Measurements from ENCODE around the gene CACNA1D.

CACNA1D gene

DNA sequence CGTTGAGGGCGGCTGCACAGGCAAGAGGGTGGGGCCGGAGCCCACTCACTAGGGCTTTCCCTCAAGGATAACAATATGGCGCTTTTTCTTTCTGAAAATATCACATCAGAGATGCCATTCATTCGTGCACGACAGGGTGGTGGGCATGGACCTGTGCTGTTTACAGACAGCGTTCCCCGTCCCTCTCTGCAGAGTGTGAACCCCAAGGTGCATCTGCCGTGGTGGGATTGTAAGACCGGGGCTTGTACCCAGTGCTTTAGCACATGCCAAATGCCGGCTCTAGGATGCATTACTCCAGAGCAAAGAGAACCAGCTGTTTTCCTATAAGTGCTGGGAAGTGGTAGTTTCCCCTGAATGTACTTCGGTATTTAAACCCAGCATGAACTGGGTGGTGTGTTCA, 314.9 kb downstream of the CACNA1D start:
- no CpG with 5 or more reads among the region's 12 CpGs for WGBS (ENCODE audit: extremely low coverage, insufficient coverage, low lambda C conversion rate)

GRCh38 chr3:53809764-53810400, 315.5 kb downstream of the CACNA1D start:
- Histone ChIP-seq H3K36me3 (ENCODE audit: control insufficient read depth, insufficient read depth, low read length) (no peaks in the 10 kb centered on the region), H2BK15ac (replicated peaks; ENCODE audit: low read depth) (no peak overlapping the region), H3K18ac (ENCODE audit: low read length) (no peak overlapping the region), H3K27ac (ENCODE audit: low read depth, low read length) (no peak overlapping the region), H3K56ac (ENCODE audit: low read length) (peak overlapping the region; percentile 56), H2BK5ac (ENCODE audit: low read length) (no peak overlapping the region), H3K27me3 (ENCODE audit: insufficient read depth, low read length, poor library complexity) (no peaks in the 10 kb centered on the region), H3K79me1 (ENCODE audit: low read length) (no peaks in the 10 kb centered on the region), H3K4me3 (ENCODE audit: low read length) (no peak overlapping the region), H3K4ac (ENCODE audit: low read depth, low read length) (no peak overlapping the region), H3K4me1 (ENCODE audit: control insufficient read depth, low read depth, low read length) (no peaks in the 10 kb centered on the region), H3K79me2 (ENCODE audit: control insufficient read depth, insufficient read depth, low read length) (no peaks in the 10 kb centered on the region), H2AK5ac (ENCODE audit: low read length) (no peak overlapping the region), H4K8ac (ENCODE audit: low read depth, low read length) (no peak overlapping the region), H3K9ac (ENCODE audit: low read length) (no peak overlapping the region), H2BK120ac (ENCODE audit: low read depth, low read length) (no peak overlapping the region), H4K5ac (ENCODE audit: low read length) (no peak overlapping the region), H3K4me2 (ENCODE audit: low read length) (no peak overlapping the region), H3K23ac (ENCODE audit: low read length) (peak overlapping the region; percentile 66)
- no CpG with 5 or more reads among the region's 28 CpGs for WGBS (ENCODE audit: extremely low coverage, insufficient coverage, low lambda C conversion rate)
- no peak for DNase-seq

More for the DNA sequence above, 314.9 kb downstream of the CACNA1D start:
- no peaks in the 10 kb centered on the region for H3K36me3 ChIP-seq (ENCODE audit: control insufficient read depth, insufficient read depth, low read length)
- H3K23ac ChIP-seq (ENCODE audit: low read length): peak overlapping the region; percentile 66
- no peak overlapping the region for H3K9ac ChIP-seq (ENCODE audit: low read length)
- no peak overlapping the region for H3K4me3 ChIP-seq (ENCODE audit: low read length)
- no peak overlapping the region for H2BK15ac ChIP-seq (replicated peaks; ENCODE audit: low read depth)
- H3K79me2 ChIP-seq (ENCODE audit: control insufficient read depth, insufficient read depth, low read length): no peaks in the 10 kb centered on the region
- H2BK5ac ChIP-seq (ENCODE audit: low read length): no peak overlapping the region
- no peak overlapping the region for H3K4me2 ChIP-seq (ENCODE audit: low read length)
- no peak for DNase-seq
- no peak overlapping the region for H4K8ac ChIP-seq (ENCODE audit: low read depth, low read length)
- no peaks in the 10 kb centered on the region for H3K4me1 ChIP-seq (ENCODE audit: control insufficient read depth, low read depth, low read length)
- H3K79me1 ChIP-seq (ENCODE audit: low read length): no peaks in the 10 kb centered on the region
- no peak overlapping the region for H3K18ac ChIP-seq (ENCODE audit: low read length)
- H4K5ac ChIP-seq (ENCODE audit: low read length): no peak overlapping the region
- no peak overlapping the region for H2BK120ac ChIP-seq (ENCODE audit: low read depth, low read length)
- no peak overlapping the region for H3K4ac ChIP-seq (ENCODE audit: low read depth, low read length)
- no peaks in the 10 kb centered on the region for H3K27me3 ChIP-seq (ENCODE audit: insufficient read depth, low read length, poor library complexity)
- no peak overlapping the region for H3K56ac ChIP-seq (ENCODE audit: low read length)
- H2AK5ac ChIP-seq (ENCODE audit: low read length): no peak overlapping the region
- H3K27ac ChIP-seq (ENCODE audit: low read depth, low read length): no peak overlapping the region

DNA sequence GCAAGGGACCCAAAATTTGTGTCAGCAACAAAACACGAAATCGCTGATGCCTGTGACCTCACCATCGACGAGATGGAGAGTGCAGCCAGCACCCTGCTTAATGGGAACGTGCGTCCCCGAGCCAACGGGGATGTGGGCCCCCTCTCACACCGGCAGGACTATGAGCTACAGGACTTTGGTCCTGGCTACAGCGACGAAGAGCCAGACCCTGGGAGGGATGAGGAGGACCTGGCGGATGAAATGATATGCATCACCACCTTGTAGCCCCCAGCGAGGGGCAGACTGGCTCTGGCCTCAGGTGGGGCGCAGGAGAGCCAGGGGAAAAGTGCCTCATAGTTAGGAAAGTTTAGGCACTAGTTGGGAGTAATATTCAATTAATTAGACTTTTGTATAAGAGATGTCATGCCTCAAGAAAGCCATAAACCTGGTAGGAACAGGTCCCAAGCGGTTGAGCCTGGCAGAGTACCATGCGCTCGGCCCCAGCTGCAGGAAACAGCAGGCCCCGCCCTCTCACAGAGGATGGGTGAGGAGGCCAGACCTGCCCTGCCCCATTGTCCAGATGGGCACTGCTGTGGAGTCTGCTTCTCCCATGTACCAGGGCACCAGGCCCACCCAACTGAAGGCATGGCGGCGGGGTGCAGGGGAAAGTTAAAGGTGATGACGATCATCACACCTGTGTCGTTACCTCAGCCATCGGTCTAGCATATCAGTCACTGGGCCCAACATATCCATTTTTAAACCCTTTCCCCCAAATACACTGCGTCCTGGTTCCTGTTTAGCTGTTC, 316.9 kb downstream of the CACNA1D start:
- Histone ChIP-seq H2BK5ac (ENCODE audit: low read length) (no peak overlapping the region), H3K4me1 (ENCODE audit: control insufficient read depth, low read depth, low read length) (no peaks in the 10 kb centered on the region), H2BK15ac (replicated peaks; ENCODE audit: low read depth) (no peak overlapping the region), H4K5ac (ENCODE audit: low read length) (no peak overlapping the region), H3K27me3 (ENCODE audit: insufficient read depth, low read length, poor library complexity) (no peaks in the 10 kb centered on the region), H3K79me1 (ENCODE audit: low read length) (no peaks in the 10 kb centered on the region), H3K4ac (ENCODE audit: low read depth, low read length) (no peak overlapping the region), H3K23ac (ENCODE audit: low read length) (no peak overlapping the region), H3K4me2 (ENCODE audit: low read length) (no peak overlapping the region), H3K4me3 (ENCODE audit: low read length) (no peak overlapping the region), H3K9ac (ENCODE audit: low read length) (no peak overlapping the region), H3K56ac (ENCODE audit: low read length) (no peak overlapping the region), H2BK120ac (ENCODE audit: low read depth, low read length) (no peak overlapping the region), H3K27ac (ENCODE audit: low read depth, low read length) (no peak overlapping the region), H2AK5ac (ENCODE audit: low read length) (no peak overlapping the region), H3K79me2 (ENCODE audit: control insufficient read depth, insufficient read depth, low read length) (no peaks in the 10 kb centered on the region), H3K36me3 (ENCODE audit: control insufficient read depth, insufficient read depth, low read length) (no peaks in the 10 kb centered on the region), H3K18ac (ENCODE audit: low read length) (no peak overlapping the region), H4K8ac (ENCODE audit: low read depth, low read length) (no peak overlapping the region)
- no peak for DNase-seq
- WGBS (ENCODE audit: extremely low coverage, insufficient coverage, low lambda C conversion rate): no CpG with 5 or more reads among the region's 24 CpGs

GRCh38 chr3:53812434-53812833, 318.0 kb downstream of the CACNA1D start:
- H2BK120ac ChIP-seq (ENCODE audit: low read depth, low read length): no peak overlapping the region
- H3K79me2 ChIP-seq (ENCODE audit: control insufficient read depth, insufficient read depth, low read length): no peaks in the 10 kb centered on the region
- no peak overlapping the region for H3K56ac ChIP-seq (ENCODE audit: low read length)
- H3K9ac ChIP-seq (ENCODE audit: low read length): no peak overlapping the region
- no peak overlapping the region for H2BK15ac ChIP-seq (replicated peaks; ENCODE audit: low read depth)
- no peak overlapping the region for H3K18ac ChIP-seq (ENCODE audit: low read length)
- no peak overlapping the region for H2BK5ac ChIP-seq (ENCODE audit: low read length)
- no peak overlapping the region for H4K5ac ChIP-seq (ENCODE audit: low read length)
- no peaks in the 10 kb centered on the region for H3K79me1 ChIP-seq (ENCODE audit: low read length)
- no peaks in the 10 kb centered on the region for H3K36me3 ChIP-seq (ENCODE audit: control insufficient read depth, insufficient read depth, low read length)
- H3K4me2 ChIP-seq (ENCODE audit: low read length): no peak overlapping the region
- no CpG with 5 or more reads among the region's 4 CpGs for WGBS (ENCODE audit: extremely low coverage, insufficient coverage, low lambda C conversion rate)
- no peak overlapping the region for H4K8ac ChIP-seq (ENCODE audit: low read depth, low read length)
- H2AK5ac ChIP-seq (ENCODE audit: low read length): no peak overlapping the region
- H3K4me1 ChIP-seq (ENCODE audit: control insufficient read depth, low read depth, low read length): no peaks in the 10 kb centered on the region
- no peak overlapping the region for H3K4ac ChIP-seq (ENCODE audit: low read depth, low read length)
- H3K4me3 ChIP-seq (ENCODE audit: low read length): no peak overlapping the region
- H3K27ac ChIP-seq (ENCODE audit: low read depth, low read length): no peak overlapping the region
- H3K27me3 ChIP-seq (ENCODE audit: insufficient read depth, low read length, poor library complexity): no peaks in the 10 kb centered on the region
- peak; percentile 34 for DNase-seq
- no peak overlapping the region for H3K23ac ChIP-seq (ENCODE audit: low read length)

DNA sequence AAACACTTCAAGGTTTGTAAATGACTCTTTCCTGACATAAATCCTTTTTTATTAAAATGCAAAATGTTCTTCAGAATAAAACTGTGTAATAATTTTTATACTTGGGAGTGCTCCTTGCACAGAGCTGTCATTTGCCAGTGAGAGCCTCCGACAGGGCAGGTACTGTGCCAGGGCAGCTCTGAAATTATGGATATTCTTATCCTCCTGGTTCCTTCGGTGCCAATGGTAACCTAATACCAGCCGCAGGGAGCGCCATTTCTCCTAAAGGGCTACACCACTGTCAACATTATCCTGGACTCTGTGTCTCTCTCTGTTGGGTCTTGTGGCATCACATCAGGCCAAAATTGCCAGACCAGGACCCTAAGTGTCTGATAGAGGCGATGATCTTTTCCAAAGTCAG, 318.8 kb downstream of the CACNA1D start:
- H3K79me1 ChIP-seq (ENCODE audit: low read length): no peaks in the 10 kb centered on the region
- no peak overlapping the region for H2BK15ac ChIP-seq (replicated peaks; ENCODE audit: low read depth)
- no peak overlapping the region for H4K5ac ChIP-seq (ENCODE audit: low read length)
- H3K4ac ChIP-seq (ENCODE audit: low read depth, low read length): no peak overlapping the region
- H3K18ac ChIP-seq (ENCODE audit: low read length): no peak overlapping the region
- H2BK5ac ChIP-seq (ENCODE audit: low read length): no peak overlapping the region
- no peak overlapping the region for H3K4me3 ChIP-seq (ENCODE audit: low read length)
- H4K8ac ChIP-seq (ENCODE audit: low read depth, low read length): no peak overlapping the region
- no peak overlapping the region for H3K23ac ChIP-seq (ENCODE audit: low read length)
- no peaks in the 10 kb centered on the region for H3K4me1 ChIP-seq (ENCODE audit: control insufficient read depth, low read depth, low read length)
- no peak overlapping the region for H3K9ac ChIP-seq (ENCODE audit: low read length)
- H3K79me2 ChIP-seq (ENCODE audit: control insufficient read depth, insufficient read depth, low read length): no peaks in the 10 kb centered on the region
- H3K27me3 ChIP-seq (ENCODE audit: insufficient read depth, low read length, poor library complexity): no peaks in the 10 kb centered on the region
- DNase-seq: no peak
- no peaks in the 10 kb centered on the region for H3K36me3 ChIP-seq (ENCODE audit: control insufficient read depth, insufficient read depth, low read length)
- no CpG with 5 or more reads among the region's 5 CpGs for WGBS (ENCODE audit: extremely low coverage, insufficient coverage, low lambda C conversion rate)
- no peak overlapping the region for H2BK120ac ChIP-seq (ENCODE audit: low read depth, low read length)
- H3K27ac ChIP-seq (ENCODE audit: low read depth, low read length): no peak overlapping the region
- H2AK5ac ChIP-seq (ENCODE audit: low read length): no peak overlapping the region
- no peak overlapping the region for H3K56ac ChIP-seq (ENCODE audit: low read length)
- no peak overlapping the region for H3K4me2 ChIP-seq (ENCODE audit: low read length)

Measured in mesendoderm (in vitro differentiated cells).